DMS 273 (cell line): ENCODE measurements around the gene CCDC127.

Source experiments
- DNase-seq: peaks from one replicate; lab custom pipeline; 2025; ENCODE audit not compliant: unreplicated experiment; lab: John Stamatoyannopoulos, UW

Gene CCDC127

GRCh38 chr5:204462-204861, 13.5 kb downstream of the CCDC127 start:
- DNase-seq: no peak

GRCh38 chr5:204001-204400, 14.0 kb downstream of the CCDC127 start:
- no peak for DNase-seq

- DNase-seq: no peak
Observed at GRCh38 chr5:203246-203930, 14.6 kb downstream of the CCDC127 start.

- no peak for DNase-seq
Observed at GRCh38 chr5:201672-202071, 16.3 kb downstream of the CCDC127 start.

- no peak for DNase-seq
Observed at GRCh38 chr5:200985-201384, 17.0 kb downstream of the CCDC127 start.

GRCh38 chr5:199950-200645, 17.9 kb downstream of the CCDC127 start:
- no peak for DNase-seq

- DNase-seq: no peak
Observed at GRCh38 chr5:199197-199949, 18.6 kb downstream of the CCDC127 start.

- no peak for DNase-seq
Observed at GRCh38 chr5:198516-199196, 19.3 kb downstream of the CCDC127 start.

GRCh38 chr5:197892-198489, 20.0 kb downstream of the CCDC127 start:
- DNase-seq: no peak

GRCh38 chr5:197031-197430, 20.9 kb downstream of the CCDC127 start:
- DNase-seq: peak; percentile 21

- DNase-seq: no peak
Observed at GRCh38 chr5:196350-196749, 21.6 kb downstream of the CCDC127 start.

- DNase-seq: no peak
Observed at GRCh38 chr5:195401-196160, 22.4 kb downstream of the CCDC127 start.

- no peak for DNase-seq
Observed at GRCh38 chr5:194603-195209, 23.2 kb downstream of the CCDC127 start.

GRCh38 chr5:194102-194501, 23.9 kb downstream of the CCDC127 start:
- DNase-seq: no peak

GRCh38 chr5:192970-193831, 24.8 kb downstream of the CCDC127 start:
- DNase-seq: no peak

- DNase-seq: no peak
Observed at GRCh38 chr5:192691-192969, 25.3 kb downstream of the CCDC127 start.

GRCh38 chr5:191949-192690, 25.8 kb downstream of the CCDC127 start:
- no peak for DNase-seq
